Measurements from ENCODE around the gene TMEM130. TPM values are rescaled to one million over a fixed set of nuclear protein-coding genes. Genes with fewer than 3 reads are reported as not detected.
A peak's percentile ranks its signal among the peaks of the same experiment; 100 is the strongest.

The TMEM130 gene
- total and polyA plus RNA-seq, 2 experiments from 2014 or later, result 1.5 to 2.0 TPM

DNA sequence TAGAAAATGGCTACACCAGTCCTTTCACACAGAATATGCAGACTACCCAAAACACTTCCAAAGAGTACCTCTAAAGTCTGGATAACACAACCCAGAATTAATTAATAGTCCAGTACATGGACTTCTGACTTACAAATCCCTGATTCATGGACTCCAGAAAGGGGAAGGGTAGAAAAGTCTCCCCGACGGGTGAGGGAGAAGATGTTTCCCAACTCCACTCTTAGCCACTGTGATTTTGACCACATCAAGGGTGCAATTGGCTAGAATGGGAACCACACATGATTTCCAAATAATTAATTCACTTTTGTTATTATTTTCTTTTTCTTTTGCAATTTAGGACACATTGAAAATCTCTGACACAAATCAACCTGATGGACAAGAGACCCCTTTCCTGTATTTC is 1.4 kb downstream of the TMEM130 start:
- no peaks in the 10 kb centered on the region for H3K79me2 ChIP-seq (replicated peaks; ENCODE audit: insufficient read depth)
- no peak overlapping the region for H3K27ac ChIP-seq (ENCODE audit: low read depth)
- H2AFZ ChIP-seq, result no peak overlapping the region; the same call in 1 of the 2 replicates
- ATAC-seq (no peak), DNase-seq (ENCODE audit: low spot score) (no peak)
- H3K27ac Mint-ChIP-seq, result no peak overlapping the region
- TF ChIP-seq POLR2AphosphoS5 (IDR thresholded peaks at IDR 0.05; ENCODE audit: low read depth) (no peak), NANOG (IDR thresholded peaks at IDR 0.05; ENCODE audit: borderline replicate concordance) (no peak), CTCF (conservative IDR thresholded peaks at IDR 0.05; ENCODE audit: low read depth in 2 of 2) (no peak), EZH2phosphoT487 (IDR thresholded peaks at IDR 0.05; ENCODE audit: unreplicated experiment) (no peak), CREB1 (CRISPR knock-in tag; IDR thresholded peaks at IDR 0.05; ENCODE audit: low read depth) (no peak), JUNB (IDR thresholded peaks at IDR 0.05; ENCODE audit: unreplicated experiment) (no peak), STAT1 (IDR thresholded peaks at IDR 0.05; ENCODE audit: unreplicated experiment) (no peak)
- TF ChIP-seq, protein P1, sequence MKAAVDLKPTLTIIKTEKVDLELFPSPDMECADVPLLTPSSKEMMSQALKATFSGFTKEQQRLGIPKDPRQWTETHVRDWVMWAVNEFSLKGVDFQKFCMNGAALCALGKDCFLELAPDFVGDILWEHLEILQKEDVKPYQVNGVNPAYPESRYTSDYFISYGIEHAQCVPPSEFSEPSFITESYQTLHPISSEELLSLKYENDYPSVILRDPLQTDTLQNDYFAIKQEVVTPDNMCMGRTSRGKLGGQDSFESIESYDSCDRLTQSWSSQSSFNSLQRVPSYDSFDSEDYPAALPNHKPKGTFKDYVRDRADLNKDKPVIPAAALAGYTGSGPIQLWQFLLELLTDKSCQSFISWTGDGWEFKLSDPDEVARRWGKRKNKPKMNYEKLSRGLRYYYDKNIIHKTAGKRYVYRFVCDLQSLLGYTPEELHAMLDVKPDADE (IDR thresholded peaks at IDR 0.05), result no peak
- TF ChIP-seq, protein P2, sequence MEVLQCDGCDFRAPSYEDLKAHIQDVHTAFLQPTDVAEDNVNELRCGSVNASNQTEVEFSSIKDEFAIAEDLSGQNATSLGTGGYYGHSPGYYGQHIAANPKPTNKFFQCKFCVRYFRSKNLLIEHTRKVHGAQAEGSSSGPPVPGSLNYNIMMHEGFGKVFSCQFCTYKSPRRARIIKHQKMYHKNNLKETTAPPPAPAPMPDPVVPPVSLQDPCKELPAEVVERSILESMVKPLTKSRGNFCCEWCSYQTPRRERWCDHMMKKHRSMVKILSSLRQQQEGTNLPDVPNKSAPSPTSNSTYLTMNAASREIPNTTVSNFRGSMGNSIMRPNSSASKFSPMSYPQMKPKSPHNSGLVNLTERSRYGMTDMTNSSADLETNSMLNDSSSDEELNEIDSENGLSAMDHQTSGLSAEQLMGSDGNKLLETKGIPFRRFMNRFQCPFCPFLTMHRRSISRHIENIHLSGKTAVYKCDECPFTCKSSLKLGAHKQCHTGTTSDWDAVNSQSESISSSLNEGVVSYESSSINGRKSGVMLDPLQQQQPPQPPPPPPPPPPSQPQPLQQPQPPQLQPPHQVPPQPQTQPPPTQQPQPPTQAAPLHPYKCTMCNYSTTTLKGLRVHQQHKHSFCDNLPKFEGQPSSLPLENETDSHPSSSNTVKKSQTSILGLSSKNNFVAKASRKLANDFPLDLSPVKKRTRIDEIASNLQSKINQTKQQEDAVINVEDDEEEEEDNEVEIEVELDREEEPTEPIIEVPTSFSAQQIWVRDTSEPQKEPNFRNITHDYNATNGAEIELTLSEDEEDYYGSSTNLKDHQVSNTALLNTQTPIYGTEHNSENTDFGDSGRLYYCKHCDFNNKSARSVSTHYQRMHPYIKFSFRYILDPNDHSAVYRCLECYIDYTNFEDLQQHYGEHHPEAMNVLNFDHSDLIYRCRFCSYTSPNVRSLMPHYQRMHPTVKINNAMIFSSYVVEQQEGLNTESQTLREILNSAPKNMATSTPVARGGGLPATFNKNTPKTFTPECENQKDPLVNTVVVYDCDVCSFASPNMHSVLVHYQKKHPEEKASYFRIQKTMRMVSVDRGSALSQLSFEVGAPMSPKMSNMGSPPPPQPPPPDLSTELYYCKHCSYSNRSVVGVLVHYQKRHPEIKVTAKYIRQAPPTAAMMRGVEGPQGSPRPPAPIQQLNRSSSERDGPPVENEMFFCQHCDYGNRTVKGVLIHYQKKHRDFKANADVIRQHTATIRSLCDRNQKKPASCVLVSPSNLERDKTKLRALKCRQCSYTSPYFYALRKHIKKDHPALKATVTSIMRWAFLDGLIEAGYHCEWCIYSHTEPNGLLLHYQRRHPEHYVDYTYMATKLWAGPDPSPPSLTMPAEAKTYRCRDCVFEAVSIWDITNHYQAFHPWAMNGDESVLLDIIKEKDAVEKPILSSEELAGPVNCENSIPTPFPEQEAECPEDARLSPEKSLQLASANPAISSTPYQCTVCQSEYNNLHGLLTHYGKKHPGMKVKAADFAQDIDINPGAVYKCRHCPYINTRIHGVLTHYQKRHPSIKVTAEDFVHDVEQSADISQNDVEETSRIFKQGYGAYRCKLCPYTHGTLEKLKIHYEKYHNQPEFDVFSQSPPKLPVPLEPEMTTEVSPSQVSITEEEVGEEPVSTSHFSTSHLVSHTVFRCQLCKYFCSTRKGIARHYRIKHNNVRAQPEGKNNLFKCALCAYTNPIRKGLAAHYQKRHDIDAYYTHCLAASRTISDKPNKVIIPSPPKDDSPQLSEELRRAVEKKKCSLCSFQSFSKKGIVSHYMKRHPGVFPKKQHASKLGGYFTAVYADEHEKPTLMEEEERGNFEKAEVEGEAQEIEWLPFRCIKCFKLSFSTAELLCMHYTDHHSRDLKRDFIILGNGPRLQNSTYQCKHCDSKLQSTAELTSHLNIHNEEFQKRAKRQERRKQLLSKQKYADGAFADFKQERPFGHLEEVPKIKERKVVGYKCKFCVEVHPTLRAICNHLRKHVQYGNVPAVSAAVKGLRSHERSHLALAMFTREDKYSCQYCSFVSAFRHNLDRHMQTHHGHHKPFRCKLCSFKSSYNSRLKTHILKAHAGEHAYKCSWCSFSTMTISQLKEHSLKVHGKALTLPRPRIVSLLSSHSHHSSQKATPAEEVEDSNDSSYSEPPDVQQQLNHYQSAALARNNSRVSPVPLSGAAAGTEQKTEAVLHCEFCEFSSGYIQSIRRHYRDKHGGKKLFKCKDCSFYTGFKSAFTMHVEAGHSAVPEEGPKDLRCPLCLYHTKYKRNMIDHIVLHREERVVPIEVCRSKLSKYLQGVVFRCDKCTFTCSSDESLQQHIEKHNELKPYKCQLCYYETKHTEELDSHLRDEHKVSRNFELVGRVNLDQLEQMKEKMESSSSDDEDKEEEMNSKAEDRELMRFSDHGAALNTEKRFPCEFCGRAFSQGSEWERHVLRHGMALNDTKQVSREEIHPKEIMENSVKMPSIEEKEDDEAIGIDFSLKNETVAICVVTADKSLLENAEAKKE (CRISPR knock-in tag; IDR thresholded peaks at IDR 0.05), result no peak
- no peaks in the 10 kb centered on the region for H3F3A ChIP-seq (replicated peaks; ENCODE audit: low read depth)
- H3K4me1 Mint-ChIP-seq, result peaks cover 6% of the 10 kb centered on the region; the same call in 2 of the 3 replicates
- no peaks in the 10 kb centered on the region for H3K36me3 ChIP-seq (ENCODE audit: insufficient read depth)
- H3K4me3 Mint-ChIP-seq, result no peak overlapping the region; the same call in 2 of the 3 replicates
- peaks cover 17% of the 10 kb centered on the region for H3K27me3 Mint-ChIP-seq (ENCODE audit: insufficient read depth, low read depth, poor library complexity)
- peaks cover 30% of the 10 kb centered on the region for H3K27me3 ChIP-seq (ENCODE audit: insufficient read depth)
- no peaks in the 10 kb centered on the region for H3K9me3 Mint-ChIP-seq
- peak overlapping the region; percentile 82; the same call in 1 of the 2 replicates for H3K4me3 ChIP-seq
- H3K4me1 ChIP-seq (ENCODE audit: insufficient read depth), result peaks cover 10% of the 10 kb centered on the region; the same call in 1 of the 2 replicates
- H3K9me2 ChIP-seq (ENCODE audit: insufficient read depth), result no peaks in the 10 kb centered on the region
- H3K36me3 Mint-ChIP-seq (ENCODE audit: low read depth), result no peaks in the 10 kb centered on the region; the same call in 2 of the 3 replicates
- H3K4me2 ChIP-seq, result peak overlapping the region; percentile 88
- H4K20me1 ChIP-seq (replicated peaks; ENCODE audit: insufficient read depth), result no peaks in the 10 kb centered on the region
